Heart right ventricle (tissue), 16 donors: ENCODE results near the gene FAM3A. TPM values are rescaled to one million over a fixed set of nuclear protein-coding genes. Genes with fewer than 3 reads are reported as not detected.

ENCODE experiments used
- ATAC-seq, 8 donors: fragments of 200-7000 bp; cut with Tn5 transposase; one replicate each; pipeline ENCODE4 v1.9.1; 2020; ENCODE audit warnings: mild to moderate bottlenecking in 8 of 8, moderate library complexity in 8 of 8, moderate number of reproducible peaks in 1 of 8
- DNase-seq, 2 donors: peaks; one replicate each; pipeline ENCODE4 v3.0.0-alpha.2; 2020
- H3K27ac ChIP-seq, 10 donors: fragments of 200-600 bp; sonication (generic) in 2 of 10; one replicate each; pipeline versions ENCODE4 v1.5.0 to v1.8.0; 2020 to 2022; ENCODE audit warnings: mild to moderate bottlenecking in 3 of 10
- H3K27me3 ChIP-seq, 7 donors: fragments of 200-600 bp; one replicate each; pipeline ENCODE4 v1.8.0; 2021 to 2022; ENCODE audit warnings: mild to moderate bottlenecking in 2 of 7
- H3K36me3 ChIP-seq, 9 donors: fragments of 200-600 bp; sonication (generic) in 1 of 9; one replicate each; pipeline versions ENCODE4 v1.5.0 to v1.8.0; 2020 to 2022; ENCODE audit warnings: mild to moderate bottlenecking in 2 of 9
- H3K4me1 ChIP-seq, 9 donors: fragments of 200-600 bp; sonication (generic) in 1 of 9; one replicate each; pipeline versions ENCODE4 v1.5.0 to v1.8.0; 2020 to 2022; ENCODE audit warnings: mild to moderate bottlenecking in 4 of 9
- H3K4me3 ChIP-seq, 10 donors: fragments of 200-600 bp; sonication (generic) in 2 of 10; one replicate each; pipeline versions ENCODE4 v1.5.0 to v1.8.0; 2020 to 2022; ENCODE audit warnings: mild to moderate bottlenecking in 7 of 10, moderate library complexity in 2 of 10
- H3K9me3 ChIP-seq, 11 donors: fragments of 200-600 bp in 10 of 11; sonication (generic) in 2 of 11; one replicate each; pipeline versions ENCODE4 v1.5.0 to v1.8.0; 2013 to 2022; ENCODE audit warnings: mild to moderate bottlenecking in 2 of 11, control low read depth in 1 of 11, moderate library complexity in 1 of 11
- CTCF ChIP-seq, 9 donors: fragments of 200-600 bp; sonication (generic) in 2 of 9; IDR thresholded peaks; one replicate each; pipeline versions ENCODE4 v1.5.0 to v1.8.0; 2021 to 2022; ENCODE audit warnings: antibody characterized with exemption in 9 of 9, mild to moderate bottlenecking in 5 of 9, moderate library complexity in 1 of 9
- WGBS, 2 donors: extraction: QIAGEN DNeasy Blood & Tissue Kit; methylation state at CpG; one replicate each; pipeline ENCODE4 v1.1.7; 2013; ENCODE audit warnings: inconsistent platforms in 1 of 2; 5-methylcytosine and 5-hydroxymethylcytosine counted together
- intact Hi-C, 10 donors: fragments of 100-400 bp; cut with DNase I; formaldehyde crosslinking; loops; one replicate each; pipeline versions ENCODE4 v1.11.1 to v1.14.2; 2022
- polyA plus RNA-seq, 2 donors: library from polyadenylated mRNA; stranded (reverse); fragments of 200-250 nt; gene quantifications; one replicate each; pipeline ENCODE4 v1.2.3, GENCODE V29; 2013
- total RNA-seq, 10 donors: library from RNA; stranded (reverse); fragmentation: NEBNext Ultra II Directional in 3 of 10; extraction: Animal tissue kit (Norgen Biotek cat#: 25700) in 3 of 10; gene quantifications; one replicate each; pipeline versions ENCODE4 v1.2.1 to v1.2.4, GENCODE V29; 2021 to 2023
- donor health status: Arrhythmogenic right ventricular cardiomyopathy.
- donor health status: ischemic (EF 13 %, LVEDD 7.1; RV severe dilation, severe dysfunction).
- donor health status: healthy with polysubstance abuse.
- donor health status: DM: no; HTN: yes; CAD: no.
- donor health status: DM: no; HTN: no; CAD: no.
- donor health status: ischemic (EF 25% LVEDD 6.9; RV normal size, moderate dysfunction).
- donor health status: ischemic (EF 25% LVEDD 5.7; RV mildly dilated, moderate dysfunction).
- donor health status: healthy.
- donor health status: DM: yes; HTN: yes; CAD: no.
- donor health status: Ischemic cardiomyopathy.
- donor health status: ischemic (EF 35%, LVEDD 5.7; RV mildly dilated, moderate dysfunction).
- donor health status: nonischemic (EF 11% LVEDD 7.7; RV severe dilation, severe dysfunction).
- donor health status: DM: yes; HTN: yes; CAD: no.
- donor health status: PGD.
- donor health status: ischemic (EF 29% LVEDD 5.4; RV normal size, mild dysfunction).
- donor health status: nonischemic (EF 23%, LVEDD 6.1; RV moderate dilation, normal function).

FAM3A gene
- total and polyA plus RNA-seq, 12 donors: 36.5 to 76.6 (median 54.8) TPM

DNA sequence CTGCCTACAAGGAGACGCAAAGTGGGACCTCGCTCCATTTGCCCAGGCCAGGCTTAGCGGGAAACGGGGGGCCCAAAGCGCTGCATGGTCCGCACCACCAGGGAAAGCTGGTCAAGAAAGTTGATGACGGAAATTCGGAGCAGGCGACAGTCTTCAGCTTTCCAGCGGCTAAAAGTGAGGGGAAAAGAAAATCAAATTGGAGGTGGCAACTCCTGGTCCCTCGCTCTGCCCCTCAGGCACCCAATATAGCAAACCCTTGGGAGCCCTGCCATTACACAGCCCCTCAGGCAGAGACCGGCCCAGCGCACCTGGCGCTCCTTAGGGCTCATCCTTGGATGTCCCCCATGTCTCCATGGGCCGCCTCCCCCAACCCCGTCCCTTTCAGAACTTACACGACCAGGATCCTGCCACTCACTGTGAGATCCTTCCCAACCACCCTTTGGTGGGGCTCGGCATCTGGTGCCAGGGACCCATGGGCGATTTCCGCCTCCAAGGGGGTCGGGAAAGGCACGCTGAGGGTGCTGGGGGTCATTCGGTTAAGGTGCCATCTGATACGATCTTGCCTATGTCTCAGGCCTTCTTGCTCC, 38.0 kb downstream of the FAM3A start:
- ATAC-seq (no peak), DNase-seq (no peak)
- Histone ChIP-seq H3K9me3 (no peaks in the 10 kb centered on the region), H3K36me3 (peaks cover 0 to 1% (median 0%) of the 10 kb centered on the region in 9 donors), H3K4me1 (peaks cover 0 to 14% (median 2%) of the 10 kb centered on the region in 9 donors), H3K4me3 (peak overlapping the region; percentile 14 to 61 (median 55)), H3K27ac (peak overlapping the region in 8 of 10 donors; percentile 69 to 86 (median 85)), H3K27me3 (peaks cover 0 to 7% (median 0%) of the 10 kb centered on the region in 7 donors)
- TF ChIP-seq CTCF (IDR thresholded peaks at IDR 0.05): no peak
- intact Hi-C loops: loop anchor here in 1 of 10 donors (5.0 kb wide), 1 partner anchor 41 kb away; the partner anchor contains the start of gene GDI1
- WGBS, 2 donors: 60 to 70% methylated on average over 17 to 24 of the region's 24 CpGs

DNA sequence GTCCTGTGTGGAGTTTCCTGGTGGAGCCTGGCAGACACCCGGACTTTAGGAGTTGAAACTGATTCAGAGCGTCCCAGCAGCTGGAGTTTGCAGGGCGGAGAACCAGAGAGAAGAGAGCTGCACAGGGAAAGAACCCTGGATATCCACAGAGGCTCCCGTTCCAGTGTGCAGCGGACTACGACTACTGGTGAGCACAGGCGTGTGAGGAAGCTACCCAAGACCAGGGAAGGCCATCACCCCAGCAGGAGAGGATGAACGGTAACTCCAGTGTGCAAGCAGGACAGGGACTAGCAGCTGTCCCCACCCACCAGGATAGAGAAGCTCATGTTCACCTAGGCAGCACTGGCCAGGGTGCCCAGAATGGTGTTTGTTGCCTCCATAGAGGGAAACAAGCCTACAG, 39.2 kb downstream of the FAM3A start:
- no peak for TF ChIP-seq CTCF (IDR thresholded peaks at IDR 0.05)
- DNase-seq (no peak), ATAC-seq (no peak)
- Histone ChIP-seq H3K4me1 (peaks cover 0 to 14% (median 2%) of the 10 kb centered on the region in 9 donors), H3K27me3 (peaks cover 0 to 7% (median 0%) of the 10 kb centered on the region in 7 donors), H3K4me3 (no peak overlapping the region), H3K9me3 (no peaks in the 10 kb centered on the region), H3K36me3 (peaks cover 0 to 6% (median 0%) of the 10 kb centered on the region in 9 donors), H3K27ac (no peak overlapping the region)
- intact Hi-C loops: loop anchor here in 1 of 10 donors (5.0 kb wide), 1 partner anchor 40 kb away; the partner anchor contains the start of gene GDI1
- 85 to 89% methylated on average over 8 of the region's 8 CpGs for WGBS, 2 donors

GRCh38 chrX:154473683-154474082, 42.3 kb downstream of the FAM3A start:
- 72 to 78% methylated on average over 7 of the region's 7 CpGs for WGBS, 2 donors
- Histone ChIP-seq H3K4me3 (no peak overlapping the region), H3K36me3 (peaks cover 0 to 37% (median 0%) of the 10 kb centered on the region in 9 donors), H3K27ac (no peak overlapping the region), H3K27me3 (peaks cover 0 to 7% (median 0%) of the 10 kb centered on the region in 7 donors), H3K9me3 (no peaks in the 10 kb centered on the region), H3K4me1 (peaks cover 0 to 6% (median 0%) of the 10 kb centered on the region in 9 donors)
- TF ChIP-seq CTCF (IDR thresholded peaks at IDR 0.05): no peak
- ATAC-seq (no peak), DNase-seq (no peak)
- intact Hi-C loops: no loop called here

GRCh38 chrX:154472685-154473632, 43.1 kb downstream of the FAM3A start:
- H3K27me3 ChIP-seq: peaks cover 0 to 7% (median 0%) of the 10 kb centered on the region in 7 donors
- H3K9me3 ChIP-seq: no peaks in the 10 kb centered on the region
- ATAC-seq: no peak
- no peak for TF ChIP-seq CTCF (IDR thresholded peaks at IDR 0.05)
- peaks cover 0 to 2% (median 0%) of the 10 kb centered on the region in 9 donors for H3K4me1 ChIP-seq
- DNase-seq: no peak
- H3K27ac ChIP-seq: no peak overlapping the region
- intact Hi-C loops: no loop called here
- 82 to 89% methylated on average over 22 to 28 of the region's 28 CpGs for whole genome bisulfite sequencing, 2 donors
- H3K4me3 ChIP-seq: no peak overlapping the region
- H3K36me3 ChIP-seq: peaks cover 0 to 44% (median 0%) of the 10 kb centered on the region in 9 donors
